Erythroblast (primary cell): ENCODE measurements around the gene GOSR2.

Experiments used
- GATA1 ChIP-seq: IDR thresholded peaks from 2 replicates; pipeline ENCODE4 v1.6.1; 2011; ENCODE audit warnings: low read depth, mild to moderate bottlenecking, control low read depth, low read length, moderate library complexity
- POLR2A ChIP-seq: IDR thresholded peaks from 2 replicates; pipeline ENCODE4 v1.6.1; 2011; ENCODE audit warnings: mild to moderate bottlenecking, low read length

GRCh38 chr17:46958041-46958591 lies 35.2 kb downstream of the GOSR2 start:
- TF ChIP-seq POLR2A (no peak), GATA1 (no peak)
